Trophoblast cell (in vitro differentiated cells and primary cell): ENCODE measurements around the gene CCDC141.
"Not testable (repeated sequence)": the region's sequence is repeated elsewhere in the genome, so short reads cannot be mapped to it uniquely, and the experiment has no call there.

ENCODE experiments used
- DNase-seq, 2 donors: peaks; one replicate each; pipeline ENCODE4 v3.0.0-alpha.2; 2016
- H2AFZ ChIP-seq: 2 replicates; pipeline ENCODE4 v1.6.1; 2013; ENCODE audit warnings: low read length, moderate library complexity, mild to moderate bottlenecking; ENCODE audit not compliant: insufficient read depth, poor library complexity
- H2AK5ac ChIP-seq: 2 replicates; pipeline ENCODE4 v1.6.1; 2013; ENCODE audit warnings: mild to moderate bottlenecking, low read length
- H2BK120ac ChIP-seq: 2 replicates; pipeline ENCODE4 v1.6.1; 2013; ENCODE audit warnings: low read length, mild to moderate bottlenecking, moderate library complexity; ENCODE audit not compliant: insufficient read depth, poor library complexity
- H2BK12ac ChIP-seq: 2 replicates; pipeline ENCODE4 v1.6.1; 2013; ENCODE audit warnings: mild to moderate bottlenecking, low read length, moderate library complexity
- H2BK5ac ChIP-seq: 2 replicates; pipeline ENCODE4 v1.6.1; 2013; ENCODE audit warnings: low read length, low read depth, moderate library complexity, mild to moderate bottlenecking; ENCODE audit not compliant: poor library complexity
- H3K14ac ChIP-seq: 2 replicates; pipeline ENCODE4 v1.6.1; 2013; ENCODE audit warnings: mild to moderate bottlenecking, low read length
- H3K18ac ChIP-seq: 2 replicates; pipeline ENCODE4 v1.6.1; 2013; ENCODE audit warnings: mild to moderate bottlenecking, low read length
- H3K23ac ChIP-seq: 2 replicates; pipeline ENCODE4 v1.6.1; 2013; ENCODE audit warnings: low read length
- H3K27ac ChIP-seq: 2 replicates; pipeline ENCODE4 v1.5.1; 2013; ENCODE audit warnings: low read depth, mild to moderate bottlenecking, inconsistent platforms, low read length, moderate library complexity
- H3K27me3 ChIP-seq: 2 replicates; pipeline ENCODE4 v1.6.1; 2013; ENCODE audit warnings: inconsistent platforms, mild to moderate bottlenecking, low read length, moderate library complexity; ENCODE audit not compliant: insufficient read depth
- H3K36me3 ChIP-seq, 2 experiments: 1 replicate in 1 of 2; 2 replicates in 1 of 2; pipeline ENCODE4 v1.6.1; 2013; ENCODE audit warnings: low read length in 2 of 2, mild to moderate bottlenecking in 2 of 2, moderate library complexity in 1 of 2; ENCODE audit not compliant: insufficient read depth in 2 of 2, control insufficient read depth in 1 of 2
- H3K4ac ChIP-seq: 2 replicates; pipeline ENCODE4 v1.6.1; 2013; ENCODE audit warnings: low read depth, mild to moderate bottlenecking, low read length, moderate library complexity
- H3K4me1 ChIP-seq, 2 experiments: 1 replicate in 1 of 2; 2 replicates in 1 of 2; pipeline ENCODE4 v1.6.1; 2013; ENCODE audit warnings: low read length in 2 of 2, mild to moderate bottlenecking in 2 of 2, moderate library complexity in 1 of 2; ENCODE audit not compliant: insufficient read depth in 2 of 2, control insufficient read depth in 1 of 2
- H3K4me2 ChIP-seq: 2 replicates; pipeline ENCODE4 v1.6.1; 2013; ENCODE audit warnings: inconsistent platforms, mild to moderate bottlenecking, low read length, moderate library complexity
- H3K4me3 ChIP-seq: 2 replicates; pipeline ENCODE4 v1.5.1; 2013; ENCODE audit warnings: mild to moderate bottlenecking, low read depth, low read length, inconsistent platforms
- H3K79me1 ChIP-seq: one replicate; pipeline ENCODE4 v1.6.1; 2013; ENCODE audit warnings: low read length
- H3K79me2 ChIP-seq: 2 replicates; pipeline ENCODE4 v1.6.1; 2013; ENCODE audit warnings: low read length, mild to moderate bottlenecking; ENCODE audit not compliant: control insufficient read depth, insufficient read depth, poor library complexity
- H3K9ac ChIP-seq: 2 replicates; pipeline ENCODE4 v1.6.1; 2013; ENCODE audit warnings: mild to moderate bottlenecking, low read length
- H3K9me3 ChIP-seq: 2 replicates; pipeline ENCODE4 v1.6.1; 2013; ENCODE audit warnings: low read depth, mild to moderate bottlenecking, control low read depth, inconsistent platforms, low read length; ENCODE audit not compliant: insufficient read depth
- H4K12ac ChIP-seq: 2 replicates; pipeline ENCODE4 v1.6.1; 2013; ENCODE audit warnings: low read depth, mild to moderate bottlenecking, low read length, moderate library complexity
- H4K8ac ChIP-seq: 2 replicates; pipeline ENCODE4 v1.6.1; 2013; ENCODE audit warnings: low read depth, mild to moderate bottlenecking, low read length, moderate library complexity
- H4K91ac ChIP-seq: one replicate; pipeline ENCODE4 v1.6.1; 2013; ENCODE audit warnings: low read depth, mild to moderate bottlenecking, low read length, moderate library complexity
- WGBS: extraction: QIAGEN DNeasy Blood & Tissue Kit; methylation state at CpG from one replicate; pipeline ENCODE4 v1.1.7; 2013; ENCODE audit warnings: missing lambda C conversion rate; ENCODE audit not compliant: insufficient read length, insufficient coverage; ENCODE audit errors: extremely low coverage; 5-methylcytosine and 5-hydroxymethylcytosine counted together

Gene CCDC141

GRCh38 chr2:178993788-178994187, 56.1 kb downstream of the CCDC141 start:
- no peak overlapping the region for H4K12ac ChIP-seq
- H4K91ac ChIP-seq, result no peak overlapping the region
- no peaks in the 10 kb centered on the region for H3K27me3 ChIP-seq
- H3K9me3 ChIP-seq, result peaks cover 6% of the 10 kb centered on the region
- no peak overlapping the region for H2BK5ac ChIP-seq
- H3K14ac ChIP-seq, result no peak overlapping the region
- H3K27ac ChIP-seq, result no peak overlapping the region
- H2AFZ ChIP-seq, result no peak overlapping the region
- no peak overlapping the region for H3K18ac ChIP-seq
- H3K79me1 ChIP-seq, result no peaks in the 10 kb centered on the region
- no peak for DNase-seq
- no peak overlapping the region for H3K4ac ChIP-seq
- H3K4me3 ChIP-seq, result no peak overlapping the region
- H3K9ac ChIP-seq, result no peak overlapping the region
- H2BK12ac ChIP-seq, result no peak overlapping the region
- no CpG with 5 or more reads among the region's 2 CpGs for WGBS
- no peak overlapping the region for H3K4me2 ChIP-seq
- no peak overlapping the region for H2BK120ac ChIP-seq
- H3K79me2 ChIP-seq, result no peaks in the 10 kb centered on the region
- no peak overlapping the region for H2AK5ac ChIP-seq
- H4K8ac ChIP-seq, result no peak overlapping the region
- H3K36me3 ChIP-seq, result no peaks in the 10 kb centered on the region
- H3K23ac ChIP-seq, result no peak overlapping the region
- no peaks in the 10 kb centered on the region for H3K4me1 ChIP-seq

GRCh38 chr2:178992719-178993118, 57.2 kb downstream of the CCDC141 start:
- not testable (repeated sequence) for H3K14ac ChIP-seq, H3K4me2 ChIP-seq, H3K36me3 ChIP-seq, H3K79me2 ChIP-seq, H4K8ac ChIP-seq, H4K91ac ChIP-seq, H3K9me3 ChIP-seq, H2BK120ac ChIP-seq, H3K4me3 ChIP-seq, H3K9ac ChIP-seq, H4K12ac ChIP-seq, H3K23ac ChIP-seq, H3K4me1 ChIP-seq, H2AK5ac ChIP-seq, H2BK5ac ChIP-seq, H3K4ac ChIP-seq, H2BK12ac ChIP-seq, H2AFZ ChIP-seq, H3K27ac ChIP-seq, DNase-seq, H3K27me3 ChIP-seq, H3K18ac ChIP-seq, H3K79me1 ChIP-seq
- no CpG with 5 or more reads among the region's 3 CpGs for whole genome bisulfite sequencing

GRCh38 chr2:178990533-178991241, 59.2 kb downstream of the CCDC141 start:
- H3K23ac ChIP-seq, result no peak overlapping the region
- H3K4me2 ChIP-seq, result no peak overlapping the region
- no peak overlapping the region for H3K18ac ChIP-seq
- no peaks in the 10 kb centered on the region for H3K79me1 ChIP-seq
- H2BK5ac ChIP-seq, result no peak overlapping the region
- no peaks in the 10 kb centered on the region for H3K27me3 ChIP-seq
- no peaks in the 10 kb centered on the region for H3K36me3 ChIP-seq
- H3K79me2 ChIP-seq, result no peaks in the 10 kb centered on the region
- no peak overlapping the region for H4K8ac ChIP-seq
- H3K14ac ChIP-seq, result no peak overlapping the region
- H2BK120ac ChIP-seq, result no peak overlapping the region
- no peak overlapping the region for H3K27ac ChIP-seq
- no peak overlapping the region for H2AK5ac ChIP-seq
- H2AFZ ChIP-seq, result no peak overlapping the region
- H3K4me3 ChIP-seq, result no peak overlapping the region
- H3K4ac ChIP-seq, result no peak overlapping the region
- no peak for DNase-seq
- H3K9me3 ChIP-seq, result peaks cover 6% of the 10 kb centered on the region
- no peak overlapping the region for H2BK12ac ChIP-seq
- no peak overlapping the region for H3K9ac ChIP-seq
- H4K91ac ChIP-seq, result no peak overlapping the region
- no CpG with 5 or more reads among the region's 4 CpGs for WGBS
- H3K4me1 ChIP-seq, result no peaks in the 10 kb centered on the region
- H4K12ac ChIP-seq, result no peak overlapping the region

- not testable (repeated sequence) for H3K9ac ChIP-seq, H3K79me2 ChIP-seq, H4K8ac ChIP-seq, H2BK120ac ChIP-seq, DNase-seq, H3K4me3 ChIP-seq, H3K14ac ChIP-seq, H3K23ac ChIP-seq, H2AFZ ChIP-seq, H2BK12ac ChIP-seq, H3K4me1 ChIP-seq, H3K79me1 ChIP-seq, H3K36me3 ChIP-seq, H4K12ac ChIP-seq, H3K27ac ChIP-seq, H3K9me3 ChIP-seq, H3K4me2 ChIP-seq, H4K91ac ChIP-seq, H3K27me3 ChIP-seq, H3K18ac ChIP-seq, H3K4ac ChIP-seq, H2AK5ac ChIP-seq, H2BK5ac ChIP-seq
- no CpG with 5 or more reads among the region's 1 CpG for WGBS
These were observed 60.5 kb downstream of the CCDC141 start for GRCh38 chr2:178989424-178989823.
